ENCODE measurements around the gene NEBL. TPM values are rescaled to one million over a fixed set of nuclear protein-coding genes. Genes with fewer than 3 reads are reported as not detected.

The NEBL gene
- total RNA-seq, 2 experiments from 2014 or later, result 0.82 to 1.2 TPM

- no peak overlapping the region for H3K4me3 Mint-ChIP-seq
- no peaks in the 10 kb centered on the region for H3K4me1 Mint-ChIP-seq
- H3K36me3 Mint-ChIP-seq, result no peaks in the 10 kb centered on the region
- DNase-seq, result no peak
- H3K9me3 Mint-ChIP-seq, result no peaks in the 10 kb centered on the region
- H3K27me3 Mint-ChIP-seq, result no peaks in the 10 kb centered on the region
- no peak overlapping the region for H3K27ac Mint-ChIP-seq
Observed at GRCh38 chr10:20809631-20810030, 87.5 kb downstream of the NEBL start.

- no peak overlapping the region for H3K4me3 Mint-ChIP-seq
- H3K36me3 Mint-ChIP-seq, result no peaks in the 10 kb centered on the region
- no peak overlapping the region for H3K27ac Mint-ChIP-seq
- no peak for DNase-seq
- no peaks in the 10 kb centered on the region for H3K9me3 Mint-ChIP-seq
- H3K27me3 Mint-ChIP-seq, result no peaks in the 10 kb centered on the region
- H3K4me1 Mint-ChIP-seq, result no peaks in the 10 kb centered on the region
Observed at GRCh38 chr10:20806487-20806886, 90.6 kb downstream of the NEBL start.

GRCh38 chr10:20797290-20797689 is 99.8 kb downstream of the NEBL start:
- no peak for DNase-seq
- Mint-ChIP-seq H3K36me3 (no peaks in the 10 kb centered on the region), H3K4me1 (no peaks in the 10 kb centered on the region), H3K4me3 (no peak overlapping the region), H3K9me3 (no peaks in the 10 kb centered on the region), H3K27me3 (no peaks in the 10 kb centered on the region), H3K27ac (no peak overlapping the region)

GRCh38 chr10:20795391-20795790 is 101.7 kb downstream of the NEBL start:
- Mint-ChIP-seq H3K36me3 (no peaks in the 10 kb centered on the region), H3K27ac (no peak overlapping the region), H3K27me3 (no peaks in the 10 kb centered on the region), H3K4me1 (no peaks in the 10 kb centered on the region), H3K9me3 (no peaks in the 10 kb centered on the region), H3K4me3 (no peak overlapping the region)
- no peak for DNase-seq

- Mint-ChIP-seq H3K36me3 (no peaks in the 10 kb centered on the region), H3K27ac (no peak overlapping the region), H3K4me1 (no peaks in the 10 kb centered on the region), H3K4me3 (no peak overlapping the region), H3K9me3 (no peaks in the 10 kb centered on the region), H3K27me3 (peaks cover 3% of the 10 kb centered on the region)
- DNase-seq, result no peak
Observed at GRCh38 chr10:20785174-20785573, 111.9 kb downstream of the NEBL start.

GRCh38 chr10:20778008-20778757 is 118.9 kb downstream of the NEBL start:
- no peaks in the 10 kb centered on the region for H3K27me3 Mint-ChIP-seq
- no peaks in the 10 kb centered on the region for H3K36me3 Mint-ChIP-seq
- no peaks in the 10 kb centered on the region for H3K9me3 Mint-ChIP-seq

GRCh38 chr10:20776384-20777118 is 120.6 kb downstream of the NEBL start:
- Mint-ChIP-seq H3K27ac (no peak overlapping the region), H3K4me3 (no peak overlapping the region), H3K27me3 (peaks cover 4% of the 10 kb centered on the region), H3K4me1 (no peaks in the 10 kb centered on the region), H3K9me3 (peaks cover 2% of the 10 kb centered on the region), H3K36me3 (no peaks in the 10 kb centered on the region)
- DNase-seq, result no peak

More at GRCh38 chr10:20778008-20778757, 118.9 kb downstream of the NEBL start:
- Mint-ChIP-seq H3K27ac (no peak overlapping the region), H3K4me3 (no peak overlapping the region), H3K4me1 (no peaks in the 10 kb centered on the region)
- no peak for DNase-seq

GRCh38 chr10:20771051-20771450 is 126.1 kb downstream of the NEBL start:
- H3K36me3 Mint-ChIP-seq, result no peaks in the 10 kb centered on the region
- H3K27ac Mint-ChIP-seq, result no peak overlapping the region
- peaks cover 2% of the 10 kb centered on the region for H3K9me3 Mint-ChIP-seq
- peaks cover 4% of the 10 kb centered on the region for H3K27me3 Mint-ChIP-seq
- DNase-seq, result no peak
- no peak overlapping the region for H3K4me3 Mint-ChIP-seq
- H3K4me1 Mint-ChIP-seq, result peaks cover 3% of the 10 kb centered on the region

- H3K4me3 Mint-ChIP-seq, result no peak overlapping the region
- H3K27me3 Mint-ChIP-seq, result peaks cover 4% of the 10 kb centered on the region
Observed at GRCh38 chr10:20769481-20769880, 127.6 kb downstream of the NEBL start.

GRCh38 chr10:20768843-20769242 is 128.3 kb downstream of the NEBL start:
- Mint-ChIP-seq H3K27ac (no peak overlapping the region), H3K4me1 (peaks cover 3% of the 10 kb centered on the region), H3K27me3 (peaks cover 4% of the 10 kb centered on the region), H3K4me3 (no peak overlapping the region), H3K9me3 (peaks cover 2% of the 10 kb centered on the region), H3K36me3 (no peaks in the 10 kb centered on the region)
- DNase-seq, result no peak

More at GRCh38 chr10:20769481-20769880, 127.6 kb downstream of the NEBL start:
- Mint-ChIP-seq H3K4me1 (peaks cover 3% of the 10 kb centered on the region), H3K36me3 (no peaks in the 10 kb centered on the region), H3K27ac (no peak overlapping the region), H3K9me3 (peaks cover 2% of the 10 kb centered on the region)
- DNase-seq, result no peak

GRCh38 chr10:20767028-20767427 is 130.1 kb downstream of the NEBL start:
- H3K27ac Mint-ChIP-seq, result no peak overlapping the region
- no peak overlapping the region for H3K4me3 Mint-ChIP-seq

GRCh38 chr10:20765066-20765465 is 132.0 kb downstream of the NEBL start:
- Mint-ChIP-seq H3K4me3 (no peak overlapping the region), H3K4me1 (no peaks in the 10 kb centered on the region), H3K27ac (no peak overlapping the region), H3K27me3 (no peaks in the 10 kb centered on the region), H3K36me3 (no peaks in the 10 kb centered on the region), H3K9me3 (no peaks in the 10 kb centered on the region)
- DNase-seq, result no peak

More at GRCh38 chr10:20767028-20767427, 130.1 kb downstream of the NEBL start:
- Mint-ChIP-seq H3K4me1 (peaks cover 3% of the 10 kb centered on the region), H3K36me3 (no peaks in the 10 kb centered on the region), H3K9me3 (no peaks in the 10 kb centered on the region), H3K27me3 (peaks cover under 1% of the 10 kb centered on the region)
- DNase-seq, result no peak

GRCh38 chr10:20760460-20760859 is 136.7 kb downstream of the NEBL start:
- Mint-ChIP-seq H3K9me3 (peaks cover 5% of the 10 kb centered on the region), H3K27me3 (no peaks in the 10 kb centered on the region), H3K4me3 (no peak overlapping the region), H3K36me3 (no peaks in the 10 kb centered on the region), H3K27ac (no peak overlapping the region), H3K4me1 (no peaks in the 10 kb centered on the region)
- DNase-seq, result no peak

GRCh38 chr10:20748551-20748950 is 148.6 kb downstream of the NEBL start:
- Mint-ChIP-seq H3K4me1 (no peaks in the 10 kb centered on the region), H3K9me3 (peaks cover 14% of the 10 kb centered on the region), H3K36me3 (no peaks in the 10 kb centered on the region), H3K4me3 (no peak overlapping the region), H3K27me3 (no peaks in the 10 kb centered on the region), H3K27ac (no peak overlapping the region)
- DNase-seq, result no peak

GRCh38 chr10:20747782-20748181 is 149.3 kb downstream of the NEBL start:
- Mint-ChIP-seq H3K4me3 (no peak overlapping the region), H3K36me3 (no peaks in the 10 kb centered on the region), H3K9me3 (peaks cover 14% of the 10 kb centered on the region), H3K27me3 (no peaks in the 10 kb centered on the region), H3K27ac (no peak overlapping the region), H3K4me1 (no peaks in the 10 kb centered on the region)
- DNase-seq, result no peak

- H3K27me3 Mint-ChIP-seq, result no peaks in the 10 kb centered on the region
- peaks cover 15% of the 10 kb centered on the region for H3K9me3 Mint-ChIP-seq
- H3K27ac Mint-ChIP-seq, result no peak overlapping the region
- no peaks in the 10 kb centered on the region for H3K4me1 Mint-ChIP-seq
- no peaks in the 10 kb centered on the region for H3K36me3 Mint-ChIP-seq
- no peak overlapping the region for H3K4me3 Mint-ChIP-seq
- no peak for DNase-seq
Observed at GRCh38 chr10:20746856-20747255, 150.3 kb downstream of the NEBL start.

Measured in activated naive CD8-positive, alpha-beta T cell treated with anti-CD3 and anti-CD28 coated beads for 36 hours (primary cell).